CD4-positive, alpha-beta T cell (primary cell): ENCODE data around the gene ZC3H10. TPM values are rescaled to one million over a fixed set of nuclear protein-coding genes. Genes with fewer than 3 reads are reported as not detected.

Source experiments
- ATAC-seq: fragments of 200-7000 bp; cut with Tn5 transposase; one replicate; pipeline ENCODE4 v1.10.0; 2022; ENCODE audit warnings: mild to moderate bottlenecking; ENCODE audit not compliant: poor library complexity
- CTCF ChIA-PET: fragments of 350-600 bp; sonication (Branson Sonifier 250); formaldehyde crosslinking; loops from one replicate; lab custom pipeline; 2021; ENCODE audit warnings: antibody characterized with exemption, inconsistent platforms; lab: Charles Lee
- POLR2A ChIA-PET: fragments of 350-600 bp; sonication (Branson Sonifier 250); formaldehyde crosslinking; loops from one replicate; lab custom pipeline; 2021; ENCODE audit warnings: antibody characterized with exemption, inconsistent platforms; lab: Charles Lee
- DNase-seq, 14 experiments: peaks; one replicate each; pipeline ENCODE4 v3.0.0-alpha.2; 2013 to 2020; ENCODE audit warnings: mixed read lengths in 2 of 14
- H3K27ac ChIP-seq, 2 donors: one replicate each; pipeline versions ENCODE4 v1.5.1 to v1.7.0; 2013; ENCODE audit warnings: low read length in 2 of 2, low read depth in 1 of 2, mild to moderate bottlenecking in 1 of 2
- H3K27me3 ChIP-seq, 2 experiments: 1 replicate in 1 of 2; 2 replicates in 1 of 2; pipeline versions ENCODE4 v1.6.1 to v1.7.0; 2013; ENCODE audit warnings: low read length in 2 of 2, control low read depth in 1 of 2, mild to moderate bottlenecking in 1 of 2, moderate library complexity in 1 of 2; ENCODE audit not compliant: insufficient read depth in 2 of 2, control insufficient read depth in 1 of 2
- H3K36me3 ChIP-seq: one replicate; pipeline ENCODE4 v1.6.1; 2013; ENCODE audit warnings: low read length, control low read depth; ENCODE audit not compliant: insufficient read depth
- H3K4me1 ChIP-seq: one replicate; pipeline ENCODE4 v1.6.1; 2013; ENCODE audit warnings: low read length, control low read depth; ENCODE audit not compliant: insufficient read depth
- H3K4me3 ChIP-seq: one replicate; pipeline ENCODE4 v1.5.1; 2013; ENCODE audit warnings: mild to moderate bottlenecking, low read length, moderate library complexity
- H3K9me3 ChIP-seq, 2 experiments: 1 replicate in 1 of 2; 2 replicates in 1 of 2; pipeline versions ENCODE4 v1.6.1 to v1.7.0; 2013; ENCODE audit warnings: low read length in 2 of 2, mild to moderate bottlenecking in 2 of 2, control low read depth in 1 of 2, moderate library complexity in 1 of 2; ENCODE audit not compliant: control insufficient read depth in 1 of 2, insufficient read depth in 1 of 2
- H3K27ac Mint-ChIP-seq: one replicate; pipeline ENCODE4 v1.8.0; 2020; ENCODE audit warnings: mixed read lengths
- H3K27me3 Mint-ChIP-seq: one replicate; pipeline ENCODE4 v1.8.0; 2021; ENCODE audit warnings: mixed read lengths
- H3K36me3 Mint-ChIP-seq: one replicate; pipeline ENCODE4 v1.8.0; 2021; ENCODE audit warnings: low read depth, mixed read lengths
- H3K4me1 Mint-ChIP-seq: one replicate; pipeline ENCODE4 v1.8.0; 2021; ENCODE audit warnings: low read depth, mixed read lengths
- H3K4me3 Mint-ChIP-seq: one replicate; pipeline ENCODE4 v1.8.0; 2020; ENCODE audit warnings: mild to moderate bottlenecking, mixed read lengths
- H3K9me3 Mint-ChIP-seq: one replicate; pipeline ENCODE4 v1.8.0; 2020; ENCODE audit warnings: mixed read lengths
- CTCF ChIP-seq: fragments of 200-600 bp; IDR thresholded peaks from one replicate; pipeline ENCODE4 v1.8.0; 2022; ENCODE audit warnings: antibody characterized with exemption, mild to moderate bottlenecking
- intact Hi-C, 2 experiments: fragments of 100-400 bp; cut with DNase I in 1 of 2; cut with micrococcal nuclease in 1 of 2; formaldehyde crosslinking; loops; one replicate each; pipeline versions ENCODE4 v1.15.1 to v1.9.0; 2023 to 2025; cut with DNase I, micrococcal nuclease
- total RNA-seq, 174 experiments: library from RNA in 2 of 174; stranded (reverse) in 2 of 174; gene quantifications; one replicate each; pipeline ENCODE4 v1.2.3 and lab custom pipeline; 2021 to 2026

ZC3H10 gene
- total RNA-seq, 2 experiments from 2014 or later, result 6.3 to 8.9 TPM

DNA sequence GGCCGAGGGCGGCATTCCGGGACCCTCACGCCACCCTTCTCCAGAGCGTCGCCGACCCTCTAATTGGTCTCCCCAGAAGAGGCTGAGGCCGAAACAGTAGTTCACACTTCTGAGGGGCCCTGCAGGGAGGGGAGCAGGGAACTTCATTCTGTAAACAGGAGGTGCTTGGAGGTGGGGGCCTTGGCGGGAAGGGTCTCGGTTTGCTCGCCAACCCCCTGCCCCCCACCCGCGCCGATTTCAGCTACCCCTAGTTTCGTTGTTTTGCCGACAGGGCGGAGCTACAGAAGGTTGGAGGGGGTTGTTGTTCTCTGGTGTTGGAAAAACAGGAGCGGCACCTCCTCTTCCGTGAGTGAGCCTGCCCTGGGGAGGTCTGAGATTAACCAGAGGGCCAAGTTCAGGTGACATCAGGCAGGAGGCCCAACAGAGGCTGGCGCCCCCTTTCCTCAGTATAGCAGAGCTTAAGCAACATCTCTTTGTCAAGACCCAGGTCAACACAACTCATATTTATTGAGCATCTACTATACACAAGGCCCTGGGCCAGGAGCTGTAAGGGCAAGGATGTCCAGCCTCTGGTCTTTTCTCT, 37.4 kb upstream of the ZC3H10 start:
- peak overlapping the region; percentile 76 for H3K4me3 ChIP-seq

GRCh38 chr12:56081393-56082347, 36.4 kb upstream of the ZC3H10 start:
- H3K9me3 Mint-ChIP-seq, result no peaks in the 10 kb centered on the region
- H3K27me3 Mint-ChIP-seq, result peaks cover 17% of the 10 kb centered on the region
- H3K4me1 Mint-ChIP-seq, result peaks cover 14% of the 10 kb centered on the region
- no peaks in the 10 kb centered on the region for H3K9me3 ChIP-seq
- no peak overlapping the region for H3K27ac ChIP-seq
- H3K36me3 ChIP-seq, result no peaks in the 10 kb centered on the region
- peak overlapping the region; percentile 83 for H3K4me3 Mint-ChIP-seq
- H3K36me3 Mint-ChIP-seq, result no peaks in the 10 kb centered on the region
- CTCF ChIA-PET, result interaction anchor here (5.1 kb wide), 1 partner anchor 22 kb away, joined by 32 read pairs; the partner anchor contains the start of gene PA2G4
- DNase-seq (no peak), ATAC-seq (no peak)
- peaks cover 21% of the 10 kb centered on the region for H3K4me1 ChIP-seq
- intact Hi-C loops, result loop anchor here in 1 of 2 experiments (2.0 kb wide), 1 partner anchor 19 kb away; no protein-coding TSS in a partner anchor
- H3K27ac Mint-ChIP-seq, result no peak overlapping the region
- no peak overlapping the region for H3K4me3 ChIP-seq
- TF ChIP-seq CTCF, result no peak
- POLR2A ChIA-PET, result interaction anchor here (0.9 to 3.7 kb wide), 3 partner anchors 23 to 108 kb away, joined by 3 to 35 read pairs (median 4); partner anchors contain the start of genes PA2G4, RAB5B and RPL41
- H3K27me3 ChIP-seq, result peaks cover 14 to 23% of the 10 kb centered on the region in 2 experiments

More for the DNA sequence above, 37.4 kb upstream of the ZC3H10 start:
- peaks cover 21% of the 10 kb centered on the region for H3K4me1 ChIP-seq
- CTCF ChIA-PET, result interaction anchor here (0.5 to 5.1 kb wide), 3 partner anchors 23 to 313 kb away, joined by 3 to 32 read pairs (median 4); partner anchors contain the start of gene PA2G4
- no peaks in the 10 kb centered on the region for H3K9me3 ChIP-seq
- DNase-seq (no peak), ATAC-seq (no peak)
- Mint-ChIP-seq H3K27me3 (peaks cover 17% of the 10 kb centered on the region), H3K27ac (no peak overlapping the region), H3K36me3 (no peaks in the 10 kb centered on the region), H3K4me1 (peaks cover 14% of the 10 kb centered on the region), H3K9me3 (no peaks in the 10 kb centered on the region), H3K4me3 (peak overlapping the region; percentile 83)
- no peak for TF ChIP-seq CTCF
- no peak overlapping the region for H3K27ac ChIP-seq
- POLR2A ChIA-PET, result interaction anchor here (0.6 to 3.7 kb wide), 4 partner anchors 24 to 107 kb away, joined by 3 to 35 read pairs (median 4); partner anchors contain the start of genes PA2G4, RAB5B and RPL41
- no peaks in the 10 kb centered on the region for H3K36me3 ChIP-seq
- intact Hi-C loops, result no loop called here
- H3K27me3 ChIP-seq, result peaks cover 14 to 23% of the 10 kb centered on the region in 2 experiments

GRCh38 chr12:56082382-56082781, 35.7 kb upstream of the ZC3H10 start:
- Histone ChIP-seq H3K9me3 (no peaks in the 10 kb centered on the region), H3K4me1 (peaks cover 21% of the 10 kb centered on the region), H3K36me3 (no peaks in the 10 kb centered on the region), H3K27ac (no peak overlapping the region), H3K27me3 (peaks cover 14 to 23% of the 10 kb centered on the region in 2 experiments), H3K4me3 (no peak overlapping the region)
- ATAC-seq (no peak), DNase-seq (no peak)
- intact Hi-C loops, result loop anchor here in 1 of 2 experiments (2.0 kb wide), 1 partner anchor 18 kb away; no protein-coding TSS in a partner anchor
- Mint-ChIP-seq H3K27ac (no peak overlapping the region), H3K4me1 (peaks cover 14% of the 10 kb centered on the region), H3K36me3 (no peaks in the 10 kb centered on the region), H3K4me3 (no peak overlapping the region), H3K27me3 (peaks cover 17% of the 10 kb centered on the region), H3K9me3 (no peaks in the 10 kb centered on the region)
- CTCF ChIA-PET, result no interaction called here
- POLR2A ChIA-PET, result interaction anchor here (3.7 kb wide), 1 partner anchor 22 kb away, joined by 35 read pairs; the partner anchor contains the start of gene PA2G4
- no peak for TF ChIP-seq CTCF
